Dermis microvascular lymphatic vessel endothelial cell (primary cell): Measurements from ENCODE around the gene AIRE. TPM values are rescaled to one million over a fixed set of nuclear protein-coding genes. Genes with fewer than 3 reads are reported as not detected.
"Not testable (repeated sequence)": the region's sequence is repeated elsewhere in the genome, so short reads cannot be mapped to it uniquely, and the experiment has no call there.

Source experiments
- DNase-seq, 2 donors: peaks; one replicate each; pipeline versions ENCODE4 v3.0.0 to v3.0.0-alpha.2; 2010; ENCODE audit warnings: low read depth in 2 of 2
- total RNA-seq: library from RNA; depleted of rRNA; stranded (reverse); fragments of >200 nt; gene quantifications from 2 replicates; pipeline ENCODE4 v1.2.1, GENCODE V29; 2014

Gene AIRE
- total RNA-seq, 1 donor from 2014 or later, result not detected

DNA sequence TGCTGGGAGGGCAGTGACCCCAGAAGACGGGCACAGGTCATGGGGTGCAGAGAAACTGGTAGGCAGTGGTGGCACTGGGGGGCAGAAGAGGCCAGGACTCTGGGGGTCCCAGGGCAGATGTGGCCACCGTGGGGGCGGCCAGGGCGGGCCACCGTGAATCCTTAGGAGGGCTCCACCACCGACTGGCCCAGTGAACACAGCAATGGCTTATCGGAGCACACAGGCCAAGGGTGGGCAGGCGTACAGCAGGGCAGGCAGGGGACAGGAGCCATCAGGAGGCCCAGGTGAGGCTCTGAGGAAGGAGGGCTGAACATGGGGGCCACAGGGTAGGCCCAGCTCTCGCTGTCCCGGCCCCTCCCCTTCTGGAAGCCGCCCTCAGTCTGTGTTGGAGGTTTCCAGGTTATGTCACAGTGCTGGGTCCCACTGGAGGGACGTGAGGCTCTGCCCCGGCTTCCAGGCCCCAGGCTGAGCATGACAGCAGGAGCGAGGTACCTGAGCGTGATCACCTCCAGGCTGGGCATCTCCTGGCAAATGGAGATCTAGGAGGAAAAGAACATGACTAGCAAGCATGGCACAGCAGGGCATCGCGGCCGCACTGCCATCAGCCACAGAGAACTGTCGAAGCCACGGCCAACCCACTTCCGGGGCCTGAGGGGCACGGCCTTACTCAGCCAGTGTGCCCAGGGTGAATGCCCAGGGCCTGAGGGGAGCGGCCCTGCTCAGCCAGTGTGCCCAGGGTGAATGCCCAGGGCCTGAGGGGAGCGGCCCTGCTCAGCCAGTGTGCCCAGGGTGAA lies 49.8 kb downstream of the AIRE start:
- no peak for DNase-seq

DNA sequence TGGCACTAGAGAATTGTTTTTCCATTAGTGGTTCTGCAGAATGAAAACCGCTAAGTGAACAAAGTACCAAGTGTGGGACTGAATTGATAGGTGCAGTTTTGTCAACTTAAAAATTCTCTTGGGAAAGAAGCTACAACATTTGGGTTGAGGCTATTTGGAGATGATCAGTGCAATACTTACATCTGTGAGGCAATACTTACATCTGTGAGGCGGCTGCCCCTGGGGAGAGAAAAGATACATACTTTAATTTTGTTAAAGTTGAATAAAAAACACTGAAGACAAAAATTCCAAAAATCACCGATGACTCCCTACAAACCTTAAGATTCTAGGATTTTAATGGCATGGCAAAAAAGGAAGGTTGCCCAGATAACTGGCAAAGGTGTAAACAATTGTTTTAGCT lies 51.8 kb downstream of the AIRE start:
- no peak for DNase-seq

DNA sequence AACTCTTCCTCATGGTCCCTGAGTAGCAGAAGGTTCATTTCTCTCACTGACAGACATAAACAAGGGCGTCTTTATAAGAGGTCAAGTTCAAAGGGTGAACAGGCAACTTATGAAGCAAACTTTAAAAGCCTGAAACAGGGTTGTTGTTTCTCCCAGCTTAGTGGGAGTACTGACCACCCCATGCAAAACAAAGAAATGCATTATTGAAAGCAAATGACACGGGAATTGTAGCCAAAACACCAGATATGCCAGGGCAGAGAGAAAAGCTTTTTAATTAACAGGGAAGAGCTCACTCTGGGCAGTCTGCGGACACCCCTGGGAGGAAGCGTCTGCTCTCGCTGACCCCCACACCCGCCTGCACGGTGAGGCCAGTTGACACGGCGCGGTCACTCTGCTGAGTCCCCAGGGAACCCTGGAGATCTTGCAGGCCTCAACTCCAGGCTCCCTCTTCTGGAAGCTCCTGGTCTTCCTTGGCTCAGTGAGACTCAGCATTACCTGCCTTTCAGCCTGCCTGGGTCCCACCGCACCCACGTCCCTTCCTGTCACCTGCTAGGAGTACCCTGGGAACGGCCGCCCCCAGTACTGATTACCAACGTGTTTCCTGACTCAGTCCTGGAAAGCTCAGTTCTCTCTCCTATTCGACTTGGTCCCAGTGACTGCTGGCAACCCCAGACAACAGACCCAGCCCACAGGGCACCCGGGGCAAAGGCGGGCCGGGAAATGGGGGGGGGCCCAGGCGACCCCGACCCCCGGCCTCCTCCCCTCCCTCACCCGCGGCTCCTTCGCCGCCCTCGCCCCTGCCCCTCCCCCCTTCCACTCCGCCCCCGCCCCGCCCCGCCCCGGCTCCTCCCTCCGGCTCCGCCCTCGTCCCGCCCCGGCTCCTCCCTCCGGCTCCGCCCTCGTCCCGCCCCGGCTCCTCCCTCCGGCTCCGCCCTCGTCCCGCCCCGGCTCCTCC lies 52.5 kb downstream of the AIRE start:
- DNase-seq, result peak; percentile 51 to 78

DNA sequence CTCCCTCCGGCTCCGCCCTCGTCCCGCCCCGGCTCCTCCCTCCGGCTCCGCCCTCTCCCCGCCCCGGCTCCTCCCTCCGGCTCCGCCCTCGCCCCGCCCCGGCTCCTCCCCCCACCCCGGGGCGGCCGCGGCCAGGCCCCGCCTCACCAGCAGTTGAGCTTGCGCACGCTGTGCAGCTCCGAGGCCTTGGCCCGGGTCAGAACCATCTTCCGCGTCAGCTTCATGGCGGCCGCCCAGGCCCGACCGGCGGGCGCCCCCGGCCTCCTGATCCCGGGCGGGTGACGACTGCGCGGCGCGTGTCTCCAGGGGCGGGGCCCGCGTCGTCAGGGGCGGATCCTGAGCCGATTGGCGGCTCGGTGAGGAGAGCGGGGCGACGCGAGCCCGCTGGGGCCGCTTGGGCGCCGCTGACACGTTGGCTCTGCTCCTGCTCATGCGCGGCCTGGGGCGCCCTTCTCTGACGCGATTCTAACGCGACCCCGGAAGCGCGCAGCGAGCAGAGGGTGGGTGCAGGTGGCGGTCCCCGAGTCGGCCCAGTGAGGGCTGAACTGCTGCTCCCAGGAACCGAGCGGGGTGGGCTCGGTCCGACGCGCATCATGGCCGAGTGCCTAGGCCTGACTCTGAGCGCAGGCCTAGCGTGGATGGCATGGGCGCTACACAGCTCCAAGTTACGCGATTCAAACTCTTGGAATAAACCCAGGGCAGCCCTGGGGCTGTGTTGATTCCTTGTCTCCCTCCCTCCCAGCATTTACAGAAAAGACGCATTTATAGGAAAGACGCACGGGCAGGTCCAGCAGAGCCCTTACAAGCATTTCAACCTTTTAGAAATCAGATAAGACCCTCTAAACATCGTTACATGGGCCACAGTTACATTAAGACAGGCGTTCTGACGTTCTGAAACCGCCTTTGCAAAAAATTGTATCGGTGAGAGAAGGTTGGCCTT lies 53.6 kb downstream of the AIRE start, which contains the start of gene CFAP410:
Gene CFAP410, minus strand, starts transcription at position 420 of the 940 bp plus-strand sequence. Its CDS starts 196 bp downstream, at position 224.
- peak; percentile 86 to 98 for DNase-seq

DNA sequence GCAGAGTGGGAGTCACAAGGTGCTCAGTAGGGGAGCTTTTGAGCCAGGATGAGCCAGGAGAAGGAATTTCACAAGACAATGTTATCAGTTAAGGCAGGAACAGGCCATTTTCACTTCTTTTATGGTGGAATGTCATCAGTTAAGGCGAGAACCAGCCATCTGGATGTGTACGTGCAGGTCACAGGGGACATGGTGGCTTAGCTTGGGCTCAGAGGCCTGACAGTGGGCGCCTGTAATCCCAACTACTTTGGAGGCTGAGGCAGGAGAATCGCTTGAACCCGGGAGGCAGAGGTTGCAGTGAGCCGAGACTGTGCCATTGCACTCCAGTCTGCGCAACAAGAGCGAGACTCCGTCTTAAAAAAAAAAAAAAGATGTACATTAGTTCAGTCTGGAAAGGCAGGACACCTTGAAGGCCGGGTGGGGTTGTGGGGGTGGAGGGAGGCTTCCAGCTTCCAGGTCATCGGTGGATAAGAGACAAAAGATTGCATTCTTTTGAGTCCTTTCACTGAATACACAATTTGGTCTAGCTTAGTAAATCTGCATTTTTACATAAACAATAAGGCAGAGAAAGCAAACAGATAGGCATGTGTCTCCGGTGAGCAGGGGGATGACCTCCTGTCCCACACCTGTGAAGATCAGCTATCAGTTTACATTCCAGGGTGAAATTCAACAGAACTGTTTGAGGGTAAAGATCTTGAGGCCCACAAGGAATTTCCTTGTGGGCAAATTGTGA lies 56.2 kb downstream of the AIRE start:
- DNase-seq, result not testable (repeated sequence)

DNA sequence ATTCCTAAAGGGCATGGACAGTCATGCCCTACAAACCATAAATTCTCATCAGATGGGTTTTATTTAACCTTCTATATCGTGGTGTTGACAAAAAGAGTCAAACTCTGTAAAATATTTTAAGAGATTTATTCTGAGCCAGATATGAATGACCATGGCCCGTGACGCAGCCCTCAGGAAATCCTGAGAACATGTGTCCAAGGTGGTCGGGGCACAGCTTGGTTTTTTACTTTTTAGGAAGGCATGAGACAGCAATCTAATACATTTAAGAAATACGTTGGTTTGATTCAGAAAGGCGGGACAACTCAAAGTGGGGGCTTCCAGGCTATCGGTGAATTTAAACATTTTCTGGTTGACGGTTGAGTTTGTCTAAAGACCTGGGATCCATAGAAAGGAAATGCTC lies 57.3 kb downstream of the AIRE start:
- DNase-seq, result not testable (repeated sequence)

DNA sequence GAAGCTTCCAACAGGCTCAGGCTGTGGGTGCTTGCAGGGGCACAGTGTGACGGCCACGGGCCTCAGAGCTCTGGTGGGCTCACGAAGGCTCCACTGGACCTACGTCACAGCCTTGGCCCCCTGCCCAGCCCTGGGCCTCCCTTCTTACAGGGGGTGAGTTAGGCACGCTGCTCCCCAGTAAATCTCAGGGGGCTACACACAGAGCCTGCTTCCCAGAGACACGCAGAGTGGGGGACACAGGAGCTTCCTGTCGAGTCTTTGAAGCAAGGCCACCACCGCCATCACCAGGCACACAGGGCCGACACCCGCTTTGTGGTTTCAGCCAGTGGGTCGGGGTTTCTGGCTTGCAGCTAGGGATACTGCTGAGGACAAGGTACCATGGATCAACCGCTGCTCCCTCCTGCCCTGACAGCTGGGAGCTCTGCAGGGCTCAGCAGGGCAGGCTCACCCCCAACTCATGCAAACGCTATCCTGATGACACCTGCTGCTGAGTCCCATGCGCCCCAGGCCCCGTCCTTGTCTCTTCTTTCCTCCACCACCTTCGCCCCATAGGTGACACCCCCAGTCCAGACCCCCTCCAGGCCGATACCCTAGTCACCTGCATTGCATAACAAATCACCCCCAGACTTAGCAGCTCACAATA lies 59.0 kb downstream of the AIRE start:
- no peak for DNase-seq

DNA sequence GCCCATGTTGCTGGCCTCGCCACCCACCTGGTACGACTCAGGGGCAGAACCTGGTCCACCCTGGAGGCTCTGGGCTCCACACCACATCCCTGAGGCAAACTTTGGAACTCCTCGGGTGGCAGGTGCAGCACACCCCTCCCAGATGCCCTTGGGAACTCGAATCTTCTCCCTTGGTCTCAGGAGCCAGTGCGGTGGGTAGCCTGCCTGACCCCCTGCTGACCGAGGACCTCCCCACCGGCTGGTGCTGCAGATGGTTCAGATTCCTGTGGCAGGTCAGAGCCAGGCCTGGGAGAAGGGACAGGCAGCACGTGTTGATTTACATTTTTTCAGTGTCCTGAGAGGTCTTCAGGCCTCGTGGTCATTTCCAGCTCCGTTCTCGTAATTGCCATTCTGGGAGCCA lies 59.8 kb downstream of the AIRE start:
- no peak for DNase-seq

DNA sequence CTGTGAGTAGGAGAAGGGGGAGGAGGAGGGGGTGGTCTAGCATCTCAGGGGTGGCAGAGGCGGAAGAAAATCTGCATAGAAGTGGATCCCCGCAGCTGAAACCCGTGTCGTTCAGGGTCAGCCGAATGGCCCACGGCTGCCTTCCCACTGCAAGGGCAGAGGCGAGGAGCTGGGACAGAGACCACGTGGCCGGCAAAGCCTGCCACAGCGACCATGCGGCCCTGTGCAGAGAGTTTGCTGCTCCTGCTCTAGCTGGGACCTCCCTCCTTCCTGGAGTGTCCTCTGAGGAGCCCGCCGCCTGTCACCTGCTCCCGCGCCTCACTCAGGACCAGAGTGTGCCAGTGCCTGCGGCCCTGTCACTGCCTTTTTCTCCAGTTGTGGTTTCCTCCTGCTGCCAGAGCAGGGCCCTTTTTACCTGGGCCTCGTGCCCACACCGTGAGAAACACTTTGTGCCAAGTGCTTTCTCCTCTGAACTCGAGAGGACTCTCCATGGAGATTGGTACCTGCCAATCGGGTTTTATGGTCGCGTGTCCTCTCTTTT lies 62.3 kb downstream of the AIRE start:
- DNase-seq, result no peak

Other genes starting within 250 kb of the AIRE start
- 8.5 and 13.1 TPM in 2 replicates for gene PWP2, start 178.5 kb upstream of the AIRE start, total RNA-seq
- 10.7 and 21.1 TPM in 2 replicates for gene GATD3, start 152.2 kb upstream of the AIRE start, total RNA-seq
- gene ICOSLG, start 44.9 kb upstream of the AIRE start, total RNA-seq, result 0.51 and 1.1 TPM in 2 replicates
- gene DNMT3L, start 24.0 kb upstream of the AIRE start, total RNA-seq, result not detected in 2 replicates
- gene PFKL, start 14.2 kb downstream of the AIRE start, total RNA-seq, result 240 and 365 TPM in 2 replicates
- 3.6 and 6.7 TPM in 2 replicates for gene CFAP410, start 53.5 kb downstream of the AIRE start, total RNA-seq
- gene TRPM2, start 67.7 kb downstream of the AIRE start, total RNA-seq, result 0.25 and 0.39 TPM in 2 replicates
- 0.77 and 1.8 TPM in 2 replicates for gene LRRC3, start 169.6 kb downstream of the AIRE start, total RNA-seq